Measurements from ENCODE around the gene PCDHAC2.

Gene PCDHAC2

DNA sequence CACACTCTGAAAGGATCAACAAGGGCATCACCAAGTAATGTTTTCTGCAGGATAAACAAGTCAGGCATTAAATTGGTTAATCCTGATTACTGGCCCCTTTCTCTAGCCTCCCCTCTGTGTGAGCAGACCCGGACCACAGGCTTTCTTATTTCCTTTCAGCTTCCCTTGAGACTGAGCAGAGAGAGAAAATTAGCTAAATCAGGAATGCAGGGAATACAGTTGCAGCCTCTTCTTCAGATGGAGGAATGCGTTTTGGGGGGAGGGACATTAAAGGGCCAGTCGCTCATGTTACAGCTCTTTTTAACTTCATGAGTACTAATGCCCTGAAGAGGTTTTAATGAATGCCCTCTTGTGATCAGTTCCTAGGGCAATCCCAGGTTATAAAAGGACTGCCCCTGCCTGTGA is 19.8 kb downstream of the PCDHAC2 start:
- no peak for DNase-seq

GRCh38 chr5:140988100-140988499 is 21.8 kb downstream of the PCDHAC2 start:
- no peak for DNase-seq

DNA sequence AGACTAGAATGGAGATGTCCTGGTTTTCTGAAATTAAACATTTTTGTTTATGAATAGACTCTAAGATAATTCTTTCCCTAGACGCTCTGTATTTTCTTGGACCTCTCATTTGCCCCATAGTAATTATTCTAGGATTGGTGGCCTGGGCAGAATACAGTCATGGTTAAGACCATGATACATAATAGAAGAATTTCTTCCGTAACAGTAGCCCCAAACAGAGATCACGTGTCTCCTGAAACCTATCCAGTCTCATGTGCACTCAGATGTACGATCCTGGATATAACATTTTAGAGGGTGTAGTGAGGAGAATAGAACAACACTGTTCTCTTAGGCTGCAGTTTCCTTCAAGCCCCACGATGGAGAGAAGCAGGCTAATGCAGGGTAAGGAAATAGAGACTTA is 22.3 kb downstream of the PCDHAC2 start:
- no peak for DNase-seq

GRCh38 chr5:140989254-140990020 is 23.2 kb downstream of the PCDHAC2 start:
- DNase-seq, result no peak

DNA sequence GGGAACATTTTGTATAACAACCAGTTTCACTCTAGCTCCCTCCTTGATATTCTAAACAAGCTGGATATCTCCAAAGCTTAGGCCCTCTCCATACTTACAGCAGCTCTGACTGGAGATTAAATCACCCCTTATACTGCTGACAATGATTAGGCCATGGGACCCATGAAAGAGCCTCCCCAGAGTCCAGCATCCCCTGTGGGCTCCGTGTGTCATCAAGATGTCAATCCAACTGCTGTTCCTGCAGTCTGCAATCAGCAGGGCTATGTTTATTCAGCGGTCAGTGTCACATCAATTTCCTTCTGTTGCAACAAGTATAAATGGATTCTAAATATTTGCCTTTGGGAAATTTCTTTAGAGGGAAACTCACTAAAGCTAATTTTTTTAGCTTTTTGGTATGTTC is 26.6 kb downstream of the PCDHAC2 start:
- no peak for DNase-seq

DNA sequence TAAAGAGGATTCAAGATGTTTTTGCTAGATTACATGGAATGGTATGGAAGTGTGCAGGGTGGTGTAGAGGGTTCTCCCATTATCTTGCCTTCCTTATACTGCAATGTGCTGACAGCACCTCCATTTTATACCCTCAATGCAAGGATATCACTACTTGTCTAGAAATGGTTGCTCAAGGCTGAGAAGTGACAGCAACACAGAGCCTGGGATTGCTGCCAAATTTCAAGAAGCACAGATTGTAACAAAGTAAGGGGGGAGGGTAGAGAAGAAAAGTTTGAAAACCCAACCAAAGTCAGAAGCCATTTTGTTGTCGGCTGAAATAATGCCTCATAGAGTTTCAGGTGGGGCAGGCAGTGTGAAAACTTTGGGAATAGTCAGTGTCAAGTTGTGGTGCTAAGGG is 29.8 kb downstream of the PCDHAC2 start:
- DNase-seq, result no peak

DNA sequence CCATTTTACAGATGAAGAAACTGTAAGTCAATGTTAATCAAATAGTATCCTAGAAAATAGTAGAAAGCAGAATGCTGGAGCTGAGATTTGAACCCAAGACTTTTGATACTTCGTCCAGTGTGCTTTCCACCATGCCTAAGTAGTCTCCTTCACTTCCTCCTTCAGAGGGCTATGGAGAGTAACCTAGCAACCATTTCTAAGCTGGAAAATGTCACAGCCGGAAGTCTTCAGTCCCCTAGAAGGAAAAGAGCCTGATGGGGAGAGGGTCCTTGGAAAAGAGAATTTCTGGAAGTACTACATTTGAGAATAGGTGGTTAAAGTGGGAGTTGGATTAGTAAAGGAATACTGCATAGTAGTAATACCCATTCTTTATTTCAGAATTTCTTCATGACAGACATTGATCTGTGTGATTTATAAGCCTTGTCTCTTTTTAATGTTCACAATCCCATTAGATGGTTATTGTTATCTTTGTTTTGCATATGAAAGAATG is 32.7 kb downstream of the PCDHAC2 start:
- DNase-seq, result no peak

- DNase-seq, result no peak
These were observed 35.2 kb downstream of the PCDHAC2 start for GRCh38 chr5:141001446-141001843.

DNA sequence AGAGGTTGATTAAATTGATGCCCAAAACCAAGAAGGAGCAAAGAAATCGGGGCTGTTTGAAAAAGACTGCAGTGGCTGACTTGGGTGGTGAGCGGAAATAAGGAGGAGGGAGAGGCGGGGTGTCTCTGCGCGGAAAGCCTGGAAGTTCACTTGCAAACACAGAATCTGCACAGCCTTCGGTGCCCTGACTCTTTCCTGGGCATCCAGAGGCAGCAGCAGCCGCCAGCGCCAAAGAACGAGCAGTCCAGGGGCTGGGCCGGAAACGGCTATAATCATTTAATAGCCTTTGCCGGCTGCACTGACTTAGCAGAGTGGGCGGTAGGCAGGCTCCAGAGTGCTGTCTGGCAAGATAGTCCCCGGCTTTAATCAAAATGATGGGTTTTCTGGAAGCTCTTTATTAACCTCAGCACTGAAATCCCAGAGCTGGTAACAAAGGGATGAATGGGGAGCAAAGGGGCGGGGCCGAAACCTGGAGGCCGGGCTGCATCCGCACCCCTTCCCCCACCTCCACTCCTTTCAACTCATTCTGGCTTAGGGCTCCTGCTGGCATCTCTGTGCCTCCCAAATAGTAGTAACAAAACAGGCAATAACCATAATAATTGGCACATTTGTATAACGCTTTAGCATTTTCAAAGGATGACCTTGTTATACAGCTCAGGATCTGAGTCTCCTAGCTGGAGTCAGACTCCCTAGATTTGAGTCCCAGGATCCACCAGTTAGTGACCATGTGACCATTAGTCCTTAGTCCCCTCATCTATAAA is 35.7 kb downstream of the PCDHAC2 start:
- peak in 1 of 2 donors; percentile 16 for DNase-seq

GRCh38 chr5:141002605-141002965 is 36.3 kb downstream of the PCDHAC2 start:
- DNase-seq, result no peak

DNA sequence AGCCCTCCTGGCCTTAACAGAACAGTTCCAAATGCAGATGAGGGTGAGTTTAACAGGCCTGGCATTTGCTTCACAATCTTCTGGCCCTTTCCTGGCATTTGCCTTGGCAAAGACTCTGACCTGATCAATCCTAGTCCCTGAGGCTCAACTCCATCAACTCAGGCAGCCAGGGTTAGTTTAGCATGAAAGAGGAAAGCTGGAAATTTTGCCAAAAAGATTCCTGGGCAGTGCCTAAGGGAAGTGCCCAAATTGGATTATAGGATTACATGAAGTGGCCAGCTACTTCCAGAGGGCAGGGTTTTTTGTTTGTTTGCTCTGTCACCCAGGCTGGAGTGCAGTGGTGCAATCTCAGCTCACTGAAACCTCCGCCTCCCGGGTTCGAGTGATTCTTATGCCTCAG is 36.8 kb downstream of the PCDHAC2 start:
- no peak for DNase-seq

DNA sequence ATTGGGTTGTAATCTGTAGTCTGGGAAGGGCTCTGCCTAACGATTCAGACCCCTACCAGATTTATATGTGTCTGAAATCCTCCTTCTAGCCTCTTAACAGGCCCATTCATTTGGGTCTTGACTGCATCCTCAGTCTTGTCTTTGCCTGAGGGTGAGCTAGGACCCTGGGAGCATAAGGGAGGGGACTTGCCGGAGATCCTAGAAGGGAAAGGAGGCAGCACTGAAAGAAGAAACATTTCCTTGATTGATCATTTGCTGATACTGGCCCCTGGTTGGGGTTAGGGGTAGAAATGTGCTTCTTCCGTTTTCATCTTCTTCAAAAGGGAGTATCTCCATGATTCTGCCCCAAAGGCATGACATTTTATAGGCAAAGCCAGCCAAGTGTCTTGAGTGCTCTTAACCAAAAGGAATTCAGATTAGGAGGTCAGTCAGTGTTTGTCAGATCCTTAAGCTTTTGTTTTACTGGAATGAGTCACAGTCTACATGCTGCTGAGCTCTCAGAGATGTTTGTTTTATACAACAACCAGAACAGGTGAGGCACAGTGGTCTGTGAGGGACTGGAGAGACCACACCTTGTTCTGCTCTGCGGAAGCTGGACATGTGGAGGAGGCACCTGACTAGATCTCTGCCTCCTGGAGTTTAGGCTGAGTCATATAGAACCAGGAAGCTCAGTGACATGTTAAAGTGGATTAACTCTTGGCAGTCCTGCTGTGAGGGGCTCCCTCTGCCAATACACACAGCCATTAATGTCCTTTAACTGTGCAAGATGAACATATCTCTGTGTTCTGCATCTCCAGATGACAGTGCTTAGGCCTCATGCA is 37.7 kb downstream of the PCDHAC2 start:
- DNase-seq, result no peak

DNA sequence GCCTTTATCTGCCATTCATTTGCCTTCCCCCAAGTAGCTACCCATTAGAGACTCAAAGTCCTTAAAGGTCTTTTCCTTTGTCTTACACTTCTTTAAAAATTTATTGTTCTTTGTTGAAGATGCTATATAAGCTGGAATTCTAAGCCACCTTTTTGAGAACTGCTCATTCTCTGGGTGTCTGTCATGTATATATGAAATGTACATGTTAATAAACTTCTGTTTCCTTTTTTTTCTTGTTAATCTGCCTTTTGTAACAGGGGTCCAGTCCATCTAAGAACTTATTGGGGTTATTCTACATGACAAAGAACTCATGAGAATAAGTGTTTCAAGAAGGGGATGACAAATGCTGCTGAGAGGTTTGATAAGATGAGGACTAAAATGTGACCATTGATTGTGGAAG is 41.5 kb downstream of the PCDHAC2 start:
- DNase-seq, result no peak

DNA sequence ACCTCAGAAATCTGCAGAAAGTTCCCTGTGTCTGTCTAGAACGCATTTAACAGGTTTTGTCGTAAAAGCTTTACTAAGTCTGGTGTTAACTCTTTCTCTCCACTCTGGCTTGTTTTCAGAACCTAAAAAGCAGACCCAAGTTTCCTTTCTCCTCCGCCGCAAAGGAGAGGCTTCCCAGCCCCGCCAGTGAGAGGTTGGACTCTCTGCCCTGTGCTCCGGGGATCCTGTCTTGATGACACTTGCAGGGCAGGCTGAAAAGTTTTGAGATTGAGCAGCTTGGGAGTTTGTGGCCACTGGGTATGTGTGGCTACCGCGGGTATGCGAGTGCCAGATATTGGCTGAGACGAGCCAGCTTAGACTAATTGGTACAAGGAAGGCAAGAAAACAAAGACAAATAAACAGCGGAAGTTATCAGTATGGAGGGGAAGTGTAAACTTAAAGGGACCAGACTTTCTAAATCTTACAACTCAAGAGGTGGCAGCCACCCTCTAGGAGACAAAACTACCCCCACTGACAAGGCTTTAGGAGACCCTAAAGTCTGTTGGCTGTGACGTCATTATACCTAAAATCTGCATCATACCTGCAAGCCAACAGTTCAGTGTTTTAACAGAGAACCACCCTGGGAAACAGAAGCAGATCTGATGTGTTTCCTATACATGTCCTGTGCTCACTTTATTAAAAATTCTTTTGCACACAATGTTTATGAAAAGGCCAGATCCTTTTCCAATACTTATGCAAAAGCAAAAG is 43.9 kb downstream of the PCDHAC2 start:
- no peak for DNase-seq

GRCh38 chr5:141017943-141018342 is 51.7 kb downstream of the PCDHAC2 start:
- DNase-seq, result no peak

Data from hippocampal formation (tissue), 2 donors.